GM21825 (cell line): ENCODE data around the gene FEV.
A peak's percentile ranks its signal among the peaks of the same experiment; 100 is the strongest.

Source experiments
- ATAC-seq: cut with Tn5 transposase; IDR thresholded peaks from one replicate; pipeline ENCODE4 v1.9.1; 2021; ENCODE audit warnings: mild to moderate bottlenecking, moderate library complexity; ENCODE audit not compliant: unreplicated experiment

Gene FEV

DNA sequence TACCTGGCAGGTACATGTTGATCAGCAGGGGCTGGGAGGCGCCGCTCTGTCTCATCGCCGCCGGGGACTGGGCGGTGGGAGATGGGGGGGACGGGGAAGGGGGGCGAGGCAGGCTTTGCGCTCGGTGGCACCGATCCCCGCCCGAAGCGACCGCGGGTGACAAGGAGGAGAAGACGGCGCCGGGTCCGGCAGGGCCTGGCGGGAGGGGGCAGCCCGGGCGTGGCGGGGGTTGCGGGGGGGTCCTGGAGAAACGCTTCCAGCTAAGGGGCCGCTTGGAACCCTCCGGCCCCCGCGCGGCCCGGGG is at the start of gene FEV:
Gene FEV (minus strand): TSS at position 164 of the 304 bp plus-strand sequence. CDS start 109 bp downstream, at position 55.
- no peak for ATAC-seq

DNA sequence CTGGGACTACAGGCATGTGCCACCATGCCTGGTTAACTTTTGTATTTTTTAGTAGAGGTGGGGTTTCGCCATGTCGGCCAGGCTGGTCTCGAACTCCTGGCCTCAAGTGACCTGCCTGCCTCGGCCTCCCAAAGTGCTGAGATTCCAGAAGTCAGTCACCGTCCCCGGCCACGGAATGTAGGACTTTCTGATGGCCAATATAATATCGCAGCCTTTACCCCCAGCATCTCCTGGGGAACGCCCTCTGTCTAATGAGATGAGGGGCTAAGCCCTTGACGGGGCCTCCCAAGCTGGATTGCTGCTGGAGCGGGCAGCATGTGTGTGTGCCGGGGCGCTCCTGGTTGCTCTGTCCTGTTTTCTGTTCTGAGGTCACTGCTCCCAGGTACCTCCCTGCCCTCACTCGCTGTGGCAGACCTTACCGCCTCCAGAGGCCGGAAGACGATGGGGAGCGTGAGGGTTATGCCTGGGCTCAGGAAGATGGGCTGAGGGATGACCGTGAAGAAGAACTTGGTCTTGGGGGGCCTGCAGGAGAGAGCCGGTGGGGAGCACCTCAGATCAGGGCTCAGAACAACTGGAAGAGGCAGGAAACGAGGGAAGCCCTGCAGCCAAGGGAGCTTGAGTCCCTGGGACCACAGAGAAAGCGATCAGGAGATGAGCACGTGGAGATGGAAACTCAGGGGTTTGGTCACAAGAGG is 47.2 kb upstream of the FEV start:
- ATAC-seq, result no peak

DNA sequence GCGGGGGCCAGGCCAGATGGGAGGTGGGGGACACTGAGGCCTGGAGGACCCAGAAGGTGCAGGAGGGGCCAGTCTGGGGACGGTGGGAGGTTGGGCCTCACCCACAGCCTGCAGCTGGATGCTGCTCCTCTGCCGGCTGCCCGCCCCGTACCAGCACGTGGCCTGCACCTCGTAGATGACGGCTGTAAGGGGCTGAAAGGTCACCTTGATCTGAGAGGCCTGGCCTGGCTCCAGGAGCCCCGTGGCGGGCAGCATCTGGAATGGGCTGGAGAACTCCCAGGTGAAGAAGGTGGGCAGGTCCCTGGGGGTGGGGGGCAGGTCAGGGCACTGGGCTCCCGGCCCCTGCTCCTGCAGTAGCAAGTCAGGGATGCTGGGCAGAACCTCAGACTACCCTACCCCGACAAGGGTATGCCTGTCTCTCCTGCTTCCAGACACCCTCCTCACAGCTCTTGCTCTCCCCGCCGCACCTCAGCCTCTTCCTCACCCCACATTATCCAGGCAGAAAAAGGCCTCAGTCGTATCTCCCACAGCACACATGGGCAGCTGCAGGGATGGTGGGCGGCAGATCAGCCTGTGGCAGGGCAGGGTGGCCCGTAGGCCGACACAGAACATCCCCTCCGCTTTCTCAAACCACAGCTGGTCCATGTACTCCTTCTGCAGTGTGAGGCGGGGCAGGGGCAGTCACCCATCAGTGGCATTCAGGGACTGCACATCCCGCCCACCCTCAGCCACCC is 46.2 kb upstream of the FEV start:
- ATAC-seq, result no peak

DNA sequence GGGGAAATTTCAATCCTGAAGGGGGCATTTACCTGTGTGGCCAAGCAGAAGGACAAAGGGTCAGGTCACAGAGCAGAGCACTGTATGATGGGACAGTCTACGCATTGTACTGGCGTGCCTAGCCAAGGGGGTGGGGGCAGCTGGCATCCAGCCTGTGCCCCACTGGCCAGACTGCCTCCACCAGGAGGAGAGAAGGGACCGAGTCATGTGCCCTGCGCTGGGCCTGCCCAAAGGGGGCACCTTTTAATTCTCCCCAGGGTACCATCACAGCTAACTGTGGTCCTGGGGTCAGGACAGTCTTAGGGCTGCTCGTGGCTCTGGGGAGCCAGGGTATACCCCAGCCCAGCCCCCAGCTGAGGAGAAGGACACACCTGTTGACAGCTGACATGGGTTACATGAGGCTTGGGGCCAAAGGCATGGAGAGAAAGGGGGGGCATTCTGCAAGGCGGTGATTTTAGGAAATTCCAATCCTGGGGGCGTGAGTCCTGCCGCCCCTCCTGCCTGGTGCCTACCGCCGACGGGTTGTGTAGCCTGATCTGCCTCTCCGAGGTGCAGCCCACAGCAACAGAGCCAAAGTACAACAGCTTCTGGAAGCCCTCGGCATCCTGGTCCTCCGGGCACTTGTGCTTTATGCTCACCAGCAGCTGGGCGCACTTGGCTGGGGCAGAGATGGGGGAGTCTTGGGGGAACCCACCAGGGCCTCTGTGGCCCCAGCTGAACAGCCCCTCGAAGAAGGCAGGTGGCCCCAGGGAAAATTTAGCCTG is 45.4 kb upstream of the FEV start:
- ATAC-seq, result no peak

DNA sequence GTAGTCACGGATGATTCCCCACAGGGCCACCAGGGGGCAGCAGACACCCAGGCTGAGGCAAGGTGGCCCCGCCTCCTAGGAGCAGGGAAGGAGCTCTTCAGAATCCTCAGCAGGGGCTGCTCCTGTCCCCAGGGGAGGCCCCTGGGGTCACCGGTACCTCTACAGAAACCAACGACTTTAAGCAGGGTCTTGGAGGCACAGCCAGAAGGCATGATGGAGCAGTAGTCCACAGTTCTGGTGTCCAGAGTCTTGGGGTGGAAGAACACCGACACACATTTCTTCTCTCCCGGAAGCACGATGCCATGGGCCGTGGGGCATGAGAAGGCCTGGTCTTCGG is 44.8 kb upstream of the FEV start:
- ATAC-seq, result peak; percentile 81

DNA sequence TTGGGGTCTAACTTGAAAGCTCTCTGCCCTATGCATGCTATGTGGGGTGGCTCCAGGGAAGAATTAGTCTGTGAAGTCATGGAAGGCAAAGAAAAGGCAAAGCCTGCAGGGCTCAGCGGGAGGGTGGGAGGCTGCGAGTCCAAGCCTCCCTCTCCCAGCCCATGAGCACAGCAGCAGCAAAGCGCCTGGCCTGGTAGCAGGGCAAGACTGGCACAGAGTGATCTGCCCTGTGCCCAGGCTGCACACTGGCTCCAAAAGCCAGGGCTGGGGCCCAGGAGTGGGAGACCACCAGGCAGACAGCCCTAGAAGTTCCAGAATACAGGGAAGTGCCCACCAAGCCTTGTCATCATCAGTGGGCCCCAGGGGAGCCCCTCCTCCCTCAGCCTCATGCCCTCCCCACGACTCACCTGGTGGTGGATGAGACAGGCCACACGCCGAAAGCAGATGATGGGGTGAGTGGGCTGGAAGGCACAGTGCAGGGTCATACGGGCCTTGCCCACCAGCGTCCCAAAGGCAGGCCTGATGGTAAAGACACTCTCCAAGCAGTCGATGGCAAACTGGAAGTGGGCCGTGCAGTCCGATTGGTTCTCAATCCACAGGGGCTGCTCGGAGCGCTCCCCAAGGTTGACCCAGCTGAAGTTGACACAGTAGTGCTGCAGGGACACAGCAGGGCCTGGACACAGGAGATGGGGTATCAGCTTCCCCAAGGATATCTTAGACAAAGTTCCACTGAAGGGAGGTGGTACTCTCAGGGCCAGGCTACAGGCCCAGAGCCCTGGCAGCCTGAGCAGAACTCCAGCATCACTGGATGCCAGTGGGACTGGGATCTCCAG is 44.2 kb upstream of the FEV start:
- ATAC-seq, result no peak

DNA sequence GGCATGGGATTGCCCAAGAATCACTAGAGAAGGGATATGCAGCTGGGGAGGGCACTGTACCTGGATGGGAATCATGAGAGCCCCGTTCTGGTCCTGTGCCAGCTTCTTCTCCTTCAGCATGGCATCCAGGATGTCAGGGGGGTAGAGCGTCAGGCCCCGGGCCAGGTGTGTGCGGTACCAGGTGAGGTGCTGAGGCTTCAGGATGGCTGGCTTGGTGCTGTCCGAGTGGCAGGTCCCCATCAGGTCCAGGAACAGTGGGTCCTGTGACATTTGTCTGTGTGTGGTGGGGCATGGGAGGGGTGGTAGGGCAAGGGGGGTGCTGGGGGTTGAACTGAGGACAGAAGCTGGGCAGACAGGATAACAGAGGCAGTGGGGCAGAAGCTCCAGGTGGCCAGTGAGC is 43.2 kb upstream of the FEV start:
- ATAC-seq, result no peak

DNA sequence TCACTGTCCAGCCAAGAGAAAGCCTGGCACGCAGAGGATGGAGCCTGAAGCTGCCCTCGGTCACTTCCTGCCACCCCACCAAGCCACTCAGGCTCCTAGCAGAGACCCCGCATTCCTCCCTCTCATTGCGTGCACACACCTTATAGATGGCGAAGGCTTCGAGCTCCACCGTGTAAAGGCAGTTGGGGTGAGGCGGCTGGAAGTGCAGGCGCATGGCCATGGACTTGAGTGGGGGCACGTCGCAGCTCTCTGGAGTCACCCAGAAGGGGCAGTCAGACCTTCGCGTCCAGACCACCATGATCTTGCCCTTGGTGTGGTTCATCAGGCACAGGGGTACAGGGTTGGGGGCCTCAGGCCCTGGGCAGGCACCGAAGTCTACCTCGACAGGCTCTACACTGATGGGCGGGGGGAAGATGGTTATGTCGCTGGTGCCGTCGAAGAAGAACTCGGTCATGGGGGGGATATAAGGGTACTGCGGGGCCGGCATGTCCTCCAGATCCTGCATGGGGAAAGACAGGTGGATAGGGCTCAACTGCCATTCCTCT is 42.6 kb upstream of the FEV start:
- no peak for ATAC-seq

DNA sequence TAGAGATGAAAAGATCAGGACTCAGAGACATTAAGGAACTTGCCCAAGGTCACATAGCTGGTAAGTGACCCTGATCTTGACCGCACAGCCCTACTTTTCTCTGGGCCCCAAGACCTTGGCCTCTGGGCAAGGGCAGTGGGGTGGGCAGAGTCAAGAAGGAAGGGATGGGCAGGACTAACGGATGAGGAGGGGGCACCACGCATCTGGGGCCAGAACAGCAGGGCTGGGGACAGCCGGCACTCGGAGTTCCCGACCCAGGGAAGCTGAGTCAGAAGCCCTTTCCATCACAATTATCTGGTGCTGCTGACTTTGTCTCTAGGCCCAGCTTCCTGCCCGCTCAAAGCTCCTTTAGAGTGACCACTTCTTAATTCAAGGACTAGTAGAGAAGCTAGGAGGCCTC is 42.0 kb upstream of the FEV start:
- no peak for ATAC-seq

DNA sequence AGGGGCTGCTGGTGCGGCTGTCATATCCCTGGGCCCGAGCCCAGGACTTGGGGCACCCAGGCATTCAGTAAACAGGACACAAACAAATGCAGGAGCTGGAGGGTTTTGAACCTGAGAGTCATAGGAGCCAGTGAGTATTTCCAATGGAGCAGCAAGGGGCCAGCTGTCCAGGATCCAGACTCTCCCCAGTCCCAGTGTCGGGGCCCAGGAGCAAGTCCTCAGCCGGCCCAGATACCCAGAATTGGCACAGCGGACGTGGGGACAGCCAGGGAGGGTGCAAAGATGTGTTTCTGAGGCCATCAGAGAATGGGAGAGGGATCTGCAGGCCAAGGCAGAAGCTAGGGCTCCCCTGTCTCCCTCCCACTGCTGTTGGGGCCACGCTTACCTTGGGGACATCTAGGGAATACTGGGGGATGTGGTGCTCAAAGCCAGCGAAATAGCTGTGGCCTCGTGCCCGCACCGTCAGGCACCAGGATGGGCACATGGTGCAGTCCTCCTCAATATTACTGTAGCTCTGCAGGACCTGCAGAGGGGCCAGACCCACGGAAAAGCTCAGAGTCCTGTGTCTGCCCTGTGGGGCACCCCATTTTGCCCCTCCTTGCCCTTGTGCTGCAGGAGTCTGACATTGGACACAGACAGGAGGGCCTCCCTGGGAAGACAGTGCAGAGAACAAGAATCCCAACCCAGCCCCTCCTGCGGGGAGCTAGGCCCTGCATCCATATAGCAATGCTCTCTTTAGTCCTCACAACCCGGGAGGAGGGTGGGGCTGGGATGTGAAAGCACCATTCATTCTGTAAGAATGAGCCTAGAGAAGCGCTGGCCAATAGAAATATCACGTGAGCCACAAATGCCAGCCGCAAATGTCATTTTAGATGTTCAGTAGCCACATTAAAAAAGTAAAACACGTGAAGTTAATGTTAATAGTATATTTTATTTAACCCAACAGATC is 40.9 kb upstream of the FEV start:
- ATAC-seq, result no peak

DNA sequence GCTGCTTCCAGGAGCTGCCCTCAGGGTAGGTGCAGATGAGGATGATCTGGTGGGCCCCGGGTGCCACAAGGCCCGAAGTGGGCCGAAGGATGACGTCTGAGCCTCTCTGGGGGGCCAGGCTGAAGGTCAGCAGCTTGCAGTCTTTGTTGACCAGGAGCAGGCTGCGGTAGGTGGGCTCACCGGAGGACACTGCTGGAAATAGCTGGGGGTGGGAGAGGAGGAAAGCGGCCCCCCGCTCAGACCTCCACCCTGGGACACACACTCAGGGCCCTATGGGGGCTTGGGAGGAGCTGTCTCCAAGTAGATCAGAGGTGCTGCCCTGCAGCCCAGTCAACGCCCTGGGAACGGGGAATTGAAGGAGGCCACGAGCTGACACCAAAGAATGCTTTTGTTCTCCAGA is 39.1 kb upstream of the FEV start:
- ATAC-seq, result no peak

DNA sequence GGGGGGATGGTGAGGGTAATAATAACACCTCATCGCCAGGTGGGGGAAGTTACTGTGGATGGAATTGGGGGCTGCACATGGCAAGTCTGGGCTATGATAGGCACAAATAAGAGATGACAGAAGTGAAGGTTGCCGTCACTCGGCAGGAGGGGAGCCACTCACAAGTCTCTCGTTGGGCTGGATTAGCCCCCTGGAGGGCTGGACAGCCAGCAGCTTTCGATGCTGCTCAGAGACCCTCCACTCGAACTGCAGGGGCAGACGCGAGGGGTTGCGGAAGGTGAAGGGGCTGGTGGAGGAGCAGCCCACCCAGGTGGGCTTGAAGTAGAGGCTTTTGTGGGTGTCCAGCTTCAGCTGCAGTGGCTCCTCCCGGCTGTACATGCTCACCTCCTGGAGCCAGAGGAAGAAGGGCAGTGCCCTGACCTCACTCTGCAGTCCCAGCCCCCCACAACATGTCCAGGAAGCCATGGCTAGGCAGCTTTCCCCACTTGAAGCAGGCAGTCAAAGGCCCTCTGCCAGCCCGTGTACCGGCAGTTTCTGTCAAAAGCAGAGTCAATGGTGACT is 38.1 kb upstream of the FEV start:
- ATAC-seq, result no peak

DNA sequence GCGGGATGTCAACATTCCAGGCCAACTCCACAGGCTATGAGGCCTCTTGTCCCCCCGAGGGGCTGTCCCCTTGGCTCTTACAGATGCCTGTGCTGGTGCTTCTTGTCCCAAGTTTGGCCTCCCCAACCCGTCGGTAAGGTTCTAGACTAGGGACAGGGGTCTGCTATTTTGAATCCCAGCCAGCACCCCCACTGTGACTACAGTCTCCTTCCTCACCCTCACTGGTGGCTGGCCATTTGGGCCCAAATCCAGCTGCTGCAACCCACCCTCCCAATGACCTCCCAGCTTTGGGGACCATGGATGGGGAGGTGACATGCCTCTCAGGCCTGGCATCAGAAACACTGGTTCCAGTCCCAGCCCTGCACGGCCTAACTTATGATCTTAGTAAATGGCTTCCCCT is 37.6 kb upstream of the FEV start:
- ATAC-seq, result no peak

DNA sequence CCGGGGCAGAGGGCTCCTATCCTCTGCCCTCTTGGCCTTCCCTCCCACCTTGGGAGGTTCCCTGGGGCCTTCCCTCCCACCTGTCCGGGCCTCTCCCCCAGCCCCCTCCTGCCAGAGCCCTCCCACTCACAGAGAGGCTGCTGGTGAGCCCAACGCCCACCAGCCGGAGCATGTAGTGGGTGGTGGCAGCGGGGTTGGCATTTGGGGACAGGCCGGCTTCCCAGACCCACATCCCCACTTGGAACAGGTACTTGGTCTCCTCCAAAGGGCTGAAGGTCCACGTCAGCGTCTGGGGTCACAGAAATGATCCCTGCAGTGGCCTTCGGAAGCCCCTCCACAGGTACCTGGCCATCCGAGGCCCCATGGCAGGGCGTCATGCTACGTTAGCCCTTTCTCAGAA is 37.1 kb upstream of the FEV start:
- no peak for ATAC-seq

DNA sequence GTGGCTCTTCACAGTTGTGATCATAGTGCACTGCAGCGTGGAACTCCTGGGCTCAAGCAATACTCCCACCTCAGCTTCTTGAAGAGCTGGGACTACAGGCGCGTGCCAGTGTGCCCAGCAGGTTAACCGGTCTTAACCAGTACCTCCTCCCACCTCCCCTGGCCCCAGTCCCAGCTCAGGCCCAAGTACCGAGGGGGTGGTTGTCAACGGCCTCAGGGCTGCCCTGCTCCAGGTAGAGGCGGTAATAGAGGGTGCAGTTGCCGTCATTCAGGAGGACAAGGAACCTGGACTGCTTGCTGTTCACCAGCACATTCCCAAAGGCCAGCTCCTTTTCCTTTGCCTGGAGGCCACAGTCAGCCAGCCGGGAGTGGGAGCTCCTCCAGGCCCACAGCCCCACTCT is 36.6 kb upstream of the FEV start:
- ATAC-seq, result no peak

DNA sequence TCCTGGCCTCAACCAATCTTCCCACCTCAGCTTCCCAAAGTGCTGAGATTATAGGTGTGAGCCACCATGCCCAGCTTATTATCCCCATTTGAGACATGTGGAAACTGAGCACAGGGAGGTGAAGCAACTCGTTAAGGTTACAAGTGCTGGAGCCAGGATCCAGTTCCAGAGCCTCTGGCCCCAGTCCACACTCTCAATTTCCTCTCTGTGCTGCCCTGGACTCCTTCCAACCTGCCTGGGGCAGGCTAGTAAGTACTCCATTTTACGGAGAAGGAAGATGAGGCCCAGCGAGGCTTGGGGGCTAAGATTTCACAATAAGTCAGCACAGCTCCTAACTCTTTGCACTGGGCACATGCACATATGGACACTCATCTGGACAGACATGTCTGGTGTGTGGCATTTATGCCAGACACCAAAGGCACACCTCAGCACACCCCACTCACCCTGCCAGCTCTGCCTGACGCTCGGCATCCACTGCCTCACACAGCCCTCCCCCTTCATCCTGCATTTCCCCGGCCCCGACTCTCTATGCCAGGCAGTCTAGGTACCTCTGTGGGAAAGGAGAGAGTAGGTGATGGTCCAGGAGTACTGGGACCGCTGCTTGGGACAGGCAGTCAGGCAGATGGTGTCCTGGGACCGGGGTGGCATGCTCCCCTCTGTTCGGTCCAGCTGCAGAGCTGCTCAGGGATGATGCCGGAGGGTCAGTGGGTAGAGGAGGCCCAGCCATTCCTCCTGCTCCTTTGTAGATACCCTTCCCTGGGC is 35.8 kb upstream of the FEV start:
- ATAC-seq, result no peak

DNA sequence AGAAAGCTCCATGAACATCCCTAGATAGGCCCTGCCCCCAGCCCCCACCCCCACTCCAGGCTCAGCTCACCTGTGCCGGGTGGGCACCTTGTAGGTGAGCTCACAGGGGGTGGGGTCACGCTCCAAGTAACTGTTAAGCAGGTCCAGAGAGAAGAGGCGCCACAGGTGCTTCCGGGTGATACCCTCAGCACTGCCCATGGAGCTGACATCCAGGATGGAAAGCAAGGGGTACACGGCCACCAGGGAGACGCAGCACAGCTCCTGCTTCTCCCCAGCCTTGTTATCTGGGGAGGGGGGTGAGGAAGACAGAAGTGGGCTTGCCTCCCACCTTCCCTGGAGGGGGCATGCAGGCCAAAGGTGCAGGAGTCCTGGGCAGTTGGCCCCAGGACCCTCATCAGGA is 34.5 kb upstream of the FEV start:
- ATAC-seq, result no peak

DNA sequence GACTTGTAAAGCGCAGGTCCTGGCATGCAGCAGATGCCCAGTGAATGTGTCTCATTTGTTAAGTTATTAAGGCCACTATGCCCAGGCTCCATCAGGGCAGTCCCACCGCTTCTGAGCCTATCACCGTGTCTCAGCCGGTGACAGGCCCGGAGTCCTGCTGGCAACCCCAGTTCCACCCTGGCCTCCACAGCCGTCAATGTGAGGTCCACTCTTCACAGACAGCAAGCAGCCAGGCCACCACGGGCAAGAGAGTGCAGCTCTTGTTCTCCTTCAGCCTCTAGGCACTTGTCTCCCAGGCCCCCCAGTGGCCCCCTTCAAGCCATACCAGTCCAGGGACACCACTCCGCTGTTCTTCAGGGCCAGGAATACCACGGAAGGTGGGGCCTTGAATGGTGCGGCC is 33.7 kb upstream of the FEV start:
- no peak for ATAC-seq

DNA sequence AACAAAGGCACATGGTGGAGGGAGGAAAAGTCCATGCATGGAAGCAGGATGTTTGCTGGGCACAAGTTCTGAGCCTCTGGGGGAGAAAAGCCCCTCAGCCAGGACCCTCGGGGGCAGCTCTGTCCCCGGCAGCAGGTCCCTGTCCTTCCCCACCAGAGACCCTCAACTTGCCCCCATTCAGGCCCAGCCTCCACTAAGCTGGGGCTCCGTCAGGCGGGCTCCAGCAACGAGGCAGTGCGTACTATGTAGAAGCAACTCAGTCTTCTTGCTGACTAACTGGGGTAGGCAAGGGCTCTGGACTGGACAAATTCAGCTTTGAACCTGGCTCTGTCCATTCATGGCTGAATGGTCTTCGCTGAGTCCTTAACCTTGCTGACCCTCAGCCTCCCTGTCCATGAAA is 33.3 kb upstream of the FEV start:
- no peak for ATAC-seq
